GM23248 (cell line): ENCODE measurements around the gene IGIP. TPM values are rescaled to one million over a fixed set of nuclear protein-coding genes. Genes with fewer than 3 reads are reported as not detected.

Experiments used
- DNase-seq: peaks from one replicate; pipeline ENCODE4 v3.0.0-alpha.2; 2015
- H2AFZ ChIP-seq: fragments of 200-600 bp; sonication (generic); 2 replicates; pipeline ENCODE4 v1.6.1; 2016; ENCODE audit warnings: antibody characterized with exemption
- H3F3A ChIP-seq: fragments of 200-600 bp; sonication (generic); 2 replicates; pipeline ENCODE4 v1.6.1; 2016; ENCODE audit warnings: mild to moderate bottlenecking, antibody characterized with exemption, mixed run types; ENCODE audit not compliant: insufficient read depth
- H3K27ac ChIP-seq: fragments of 200-600 bp; sonication (generic); 2 replicates; pipeline ENCODE4 v1.5.1; 2016; ENCODE audit warnings: mild to moderate bottlenecking
- H3K27me3 ChIP-seq: fragments of 200-600 bp; sonication (generic); replicated peaks from 2 replicates; pipeline ENCODE4 v1.6.1; 2016; ENCODE audit warnings: mild to moderate bottlenecking; ENCODE audit not compliant: insufficient read depth
- H3K36me3 ChIP-seq: fragments of 200-600 bp; sonication (generic); 2 replicates; pipeline ENCODE4 v1.6.1; 2016; ENCODE audit warnings: low read depth, mild to moderate bottlenecking
- H3K4me1 ChIP-seq: fragments of 200-600 bp; sonication (generic); 2 replicates; pipeline ENCODE4 v1.6.1; 2016; ENCODE audit warnings: mild to moderate bottlenecking; ENCODE audit not compliant: insufficient read depth
- H3K4me2 ChIP-seq: fragments of 200-600 bp; sonication (generic); one replicate; pipeline ENCODE4 v1.6.1; 2016; ENCODE audit warnings: mild to moderate bottlenecking; ENCODE audit not compliant: unreplicated experiment
- H3K4me3 ChIP-seq: fragments of 200-600 bp; sonication (generic); 2 replicates; pipeline ENCODE4 v1.5.1; 2016; ENCODE audit warnings: mild to moderate bottlenecking
- H3K79me2 ChIP-seq: fragments of 200-600 bp; sonication (generic); 2 replicates; pipeline ENCODE4 v1.6.1; 2016; ENCODE audit warnings: mild to moderate bottlenecking; ENCODE audit not compliant: insufficient read depth
- H3K9ac ChIP-seq: fragments of 200-600 bp; sonication (generic); 2 replicates; pipeline ENCODE4 v1.6.1; 2016; ENCODE audit warnings: mild to moderate bottlenecking
- H3K9me2 ChIP-seq: fragments of 200-600 bp; sonication (generic); 2 replicates; pipeline ENCODE4 v1.6.1; 2016; ENCODE audit warnings: mixed run types, mild to moderate bottlenecking, moderate library complexity; ENCODE audit not compliant: insufficient read depth
- H3K9me3 ChIP-seq: fragments of 200-600 bp; sonication (generic); one replicate; pipeline ENCODE4 v1.6.1; 2017; ENCODE audit warnings: low read depth
- H4K20me1 ChIP-seq: fragments of 200-600 bp; sonication (generic); 2 replicates; pipeline ENCODE4 v1.6.0; 2016; ENCODE audit not compliant: insufficient read depth
- EZH2 ChIP-seq: fragments of 200-600 bp; sonication (generic); IDR thresholded peaks from 2 replicates; pipeline ENCODE4 v1.6.1; 2018; ENCODE audit warnings: antibody characterized with exemption, mild to moderate bottlenecking; ENCODE audit not compliant: insufficient read depth, poor library complexity, severe bottlenecking
- EZH2phosphoT487 ChIP-seq: fragments of 200-600 bp; sonication (generic); IDR thresholded peaks from 2 replicates; pipeline ENCODE4 v1.6.1; 2018; ENCODE audit warnings: antibody characterized with exemption, moderate library complexity, mild to moderate bottlenecking, low read depth; ENCODE audit not compliant: insufficient read depth
- WGBS, 2 experiments: methylation state at CpG; one replicate each; pipeline ENCODE4 v1.1.6; 2015 to 2017; ENCODE audit warnings: low lambda C conversion rate in 2 of 2, low coverage in 1 of 2; ENCODE audit errors: missing lambda C conversion rate in 2 of 2; 5-methylcytosine and 5-hydroxymethylcytosine counted together
- in situ Hi-C: fragments of 300-500 bp; cut with MboI; formaldehyde crosslinking; loops from 2 replicates; pipeline ENCODE4 v1.15.0; 2020
- polyA plus RNA-seq: library from polyadenylated mRNA; unstranded; fragments of >200 nt; fragmentation: Nextera tagmentation; extraction: Ambion mirVana; gene quantifications from 2 replicates; pipeline ENCODE4 v1.2.1, GENCODE V29; 2016
- total RNA-seq: library from RNA; depleted of rRNA; stranded (reverse); fragments of >200 nt; shearing (Covaris generic); gene quantifications from 2 replicates; pipeline ENCODE4 v1.2.3, GENCODE V29; 2014; rRNA removed

The IGIP gene
- total RNA-seq: 13.0 and 16.3 TPM in 2 replicates
- 3.4 and 3.5 TPM in 2 replicates for polyA plus RNA-seq

DNA sequence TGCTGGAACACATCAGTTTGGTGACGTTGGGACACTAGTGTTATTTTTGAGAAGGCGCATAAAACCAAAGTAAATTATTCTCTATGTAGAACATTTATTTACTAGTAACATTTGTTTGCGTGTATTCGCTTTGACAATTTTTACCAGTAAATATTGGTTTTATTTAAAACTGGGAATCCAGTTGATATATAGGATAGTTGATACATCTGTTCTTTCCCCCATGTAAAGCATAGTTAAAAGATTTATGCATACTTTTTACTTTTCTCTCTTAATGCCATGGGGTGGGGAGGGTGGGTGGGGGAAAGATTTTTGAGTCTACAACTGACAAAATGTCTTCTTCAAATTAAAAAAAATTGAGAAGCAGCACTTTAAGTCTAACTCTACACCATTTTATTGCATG, at the start of gene IGIP:
IGIP (plus strand) TSS at position 301 of the 400 bp plus-strand sequence. CDS start 2,540 bp downstream, outside the sequence.
- no peak within 1 kb of the TSS for H3K4me2 ChIP-seq
- H3K4me1 ChIP-seq: peaks cover 27% of the 10 kb centered on the region
- TF ChIP-seq EZH2phosphoT487 (no peak), EZH2 (no peak)
- no peaks in the 10 kb centered on the region for H3K36me3 ChIP-seq
- H3K79me2 ChIP-seq: peaks cover 99% of the 10 kb centered on the region
- H2AFZ ChIP-seq: no peak within 1 kb of the TSS
- no peak within 1 kb of the TSS for H3K9ac ChIP-seq
- H4K20me1 ChIP-seq: no peaks in the 10 kb centered on the region; the same call in 1 of the 2 replicates
- no peaks in the 10 kb centered on the region for H3K27me3 ChIP-seq
- 91 to 93% methylated on average over 4 of the region's 4 CpGs for WGBS, 2 experiments
- DNase-seq: no peak
- no peaks in the 10 kb centered on the region; the same call in 1 of the 2 replicates for H3K9me2 ChIP-seq
- H3K4me3 ChIP-seq: no peak within 1 kb of the TSS
- in situ Hi-C loops: no loop called here
- H3K27ac ChIP-seq: no peak within 1 kb of the TSS
- peaks cover 13% of the 10 kb centered on the region for H3F3A ChIP-seq
- no peaks in the 10 kb centered on the region for H3K9me3 ChIP-seq

DNA sequence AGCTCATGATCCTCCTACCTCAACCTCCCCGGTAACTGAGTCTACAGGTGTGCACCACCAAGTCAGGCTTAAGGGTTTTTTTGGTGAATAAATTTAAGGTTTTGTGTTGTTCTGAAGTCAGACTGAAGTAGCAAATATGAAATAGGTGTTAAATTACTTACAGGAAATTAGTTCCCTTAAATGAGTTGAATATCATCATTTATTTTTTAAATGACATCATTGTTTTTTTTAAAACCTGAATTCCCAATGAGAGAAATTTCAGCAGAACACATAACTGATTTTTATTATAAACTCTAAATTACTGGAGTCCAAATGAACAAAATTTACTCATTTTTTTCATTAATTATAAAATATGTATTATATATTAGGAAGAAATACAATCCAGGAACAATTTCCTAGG, 49.6 kb upstream of the IGIP start:
- WGBS, 2 experiments: 95 to 100% methylated on average over 1 of the region's 1 CpG
- in situ Hi-C loops: no loop called here

DNA sequence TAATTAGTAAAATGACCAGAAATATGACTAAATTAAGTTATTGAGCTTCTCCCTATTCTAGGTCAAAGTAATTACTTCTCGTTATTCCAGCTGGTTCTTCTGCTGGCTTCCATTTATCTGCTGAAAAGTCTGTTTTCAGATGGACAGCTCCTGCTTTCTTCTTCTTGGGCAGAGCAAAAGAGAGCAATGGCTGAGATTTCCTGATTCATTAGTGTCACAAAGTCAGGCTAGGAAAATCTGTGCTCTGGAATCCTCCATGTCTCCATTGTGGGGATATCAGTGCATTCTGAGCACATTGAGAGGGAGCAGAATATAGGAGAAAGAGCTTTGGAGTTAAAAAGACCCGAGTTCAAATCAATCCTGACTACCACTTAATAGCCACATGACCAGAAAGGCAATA, 48.9 kb upstream of the IGIP start:
- Histone ChIP-seq H3K9ac (no peak overlapping the region), H3K36me3 (no peaks in the 10 kb centered on the region), H3K79me2 (no peaks in the 10 kb centered on the region), H3K9me3 (no peaks in the 10 kb centered on the region), H3K4me1 (no peaks in the 10 kb centered on the region), H3K4me2 (no peak overlapping the region), H3K27me3 (peaks cover 8% of the 10 kb centered on the region; the same call in 1 of the 2 replicates), H3K9me2 (no peaks in the 10 kb centered on the region), H3F3A (no peaks in the 10 kb centered on the region), H2AFZ (no peak overlapping the region), H4K20me1 (no peaks in the 10 kb centered on the region), H3K27ac (no peak overlapping the region), H3K4me3 (no peak overlapping the region)
- 31 to 41% methylated on average over 2 of the region's 2 CpGs for WGBS, 2 experiments
- TF ChIP-seq EZH2 (no peak), EZH2phosphoT487 (no peak)
- in situ Hi-C loops: no loop called here
- peak; percentile 15 for DNase-seq

More for the DNA sequence above, 49.6 kb upstream of the IGIP start:
- TF ChIP-seq EZH2 (no peak), EZH2phosphoT487 (no peak)
- H3K4me3 ChIP-seq: no peak overlapping the region
- no peaks in the 10 kb centered on the region for H3K36me3 ChIP-seq
- H3K4me2 ChIP-seq: no peak overlapping the region
- no peak overlapping the region for H3K9ac ChIP-seq
- H3K9me2 ChIP-seq: no peaks in the 10 kb centered on the region
- H2AFZ ChIP-seq: no peak overlapping the region
- H3K9me3 ChIP-seq: no peaks in the 10 kb centered on the region
- no peak for DNase-seq
- no peaks in the 10 kb centered on the region for H3K4me1 ChIP-seq
- no peaks in the 10 kb centered on the region for H3F3A ChIP-seq
- no peaks in the 10 kb centered on the region for H4K20me1 ChIP-seq
- H3K27me3 ChIP-seq: 0 out of 2 replicates have a peak, but pooled peaks cover 4% of the 10 kb centered on the region
- H3K27ac ChIP-seq: no peak overlapping the region
- no peaks in the 10 kb centered on the region for H3K79me2 ChIP-seq

GRCh38 chr5:140083120-140083519, 42.6 kb upstream of the IGIP start:
- Histone ChIP-seq H3K27ac (no peak overlapping the region), H3K4me2 (no peak overlapping the region), H3K9me3 (no peaks in the 10 kb centered on the region), H3K9me2 (no peaks in the 10 kb centered on the region), H2AFZ (no peak overlapping the region), H3K27me3 (peaks cover 54% of the 10 kb centered on the region), H3F3A (no peaks in the 10 kb centered on the region), H4K20me1 (no peaks in the 10 kb centered on the region), H3K36me3 (no peaks in the 10 kb centered on the region), H3K4me1 (no peaks in the 10 kb centered on the region), H3K4me3 (no peak overlapping the region), H3K79me2 (no peaks in the 10 kb centered on the region), H3K9ac (no peak overlapping the region)
- in situ Hi-C loops: no loop called here
- WGBS, 2 experiments: 58 to 68% methylated on average over 1 of the region's 1 CpG
- no peak for TF ChIP-seq EZH2
- no peak for TF ChIP-seq EZH2phosphoT487
- DNase-seq: no peak
